ENCODE data around the gene FGG.
"Not testable (repeated sequence)": the region's sequence is repeated elsewhere in the genome, so short reads cannot be mapped to it uniquely, and the experiment has no call there.

FGG gene

GRCh38 chr4:154610582-154610981, 1.9 kb downstream of the FGG start:
- DNase-seq = no peak

GRCh38 chr4:154609532-154609931, 2.9 kb downstream of the FGG start:
- no peak for DNase-seq

GRCh38 chr4:154608361-154609252, 3.8 kb downstream of the FGG start:
- no peak for DNase-seq

- no peak for DNase-seq
Observed at GRCh38 chr4:154606728-154607723, 5.4 kb downstream of the FGG start.

- no peak for DNase-seq
Observed at GRCh38 chr4:154604696-154605200, 7.7 kb downstream of the FGG start.

- DNase-seq = no peak
Observed at GRCh38 chr4:154603033-154603943, 9.2 kb downstream of the FGG start.

GRCh38 chr4:154602404-154603020, 9.9 kb downstream of the FGG start:
- no peak for DNase-seq

GRCh38 chr4:154597798-154598774, 14.4 kb downstream of the FGG start:
- DNase-seq = no peak

GRCh38 chr4:154597281-154597680, 15.2 kb downstream of the FGG start:
- DNase-seq = not testable (repeated sequence)

GRCh38 chr4:154595807-154596206, 16.6 kb downstream of the FGG start:
- DNase-seq = no peak

- not testable (repeated sequence) for DNase-seq
Observed at GRCh38 chr4:154594343-154594742, 18.1 kb downstream of the FGG start.

- DNase-seq = no peak
Observed at GRCh38 chr4:154593868-154594267, 18.6 kb downstream of the FGG start.

GRCh38 chr4:154591890-154592289, 20.6 kb downstream of the FGG start:
- no peak for DNase-seq

- no peak for DNase-seq
Observed at GRCh38 chr4:154590329-154591006, 22.0 kb downstream of the FGG start, which contains the start of gene FGA. TSS of gene FGA (minus strand) at chr4:154590742. CDS start at chr4:154590687, 55 bp downstream.

- DNase-seq = no peak
Observed at GRCh38 chr4:154589296-154590197, 22.9 kb downstream of the FGG start.

GRCh38 chr4:154588198-154588597, 24.3 kb downstream of the FGG start:
- DNase-seq = no peak

- no peak for DNase-seq
Observed at GRCh38 chr4:154586296-154587033, 26.0 kb downstream of the FGG start.
